ENCODE results near the gene TAF11L8.
"Not testable (repeated sequence)": the region's sequence is repeated elsewhere in the genome, so short reads cannot be mapped to it uniquely, and the experiment has no call there.

Gene TAF11L8

GRCh38 chr5:17590860-17591259 lies at the start of gene TAF11L8:
TAF11L8 (minus strand) TSS chr5:17590960.
- not testable (repeated sequence) for DNase-seq

GRCh38 chr5:17634160-17634559 lies 43.4 kb upstream of the TAF11L8 start, which contains the start of gene TAF11L14:
TAF11L14 (plus strand) TSS chr5:17634460.
- DNase-seq, result no peak

DNA sequence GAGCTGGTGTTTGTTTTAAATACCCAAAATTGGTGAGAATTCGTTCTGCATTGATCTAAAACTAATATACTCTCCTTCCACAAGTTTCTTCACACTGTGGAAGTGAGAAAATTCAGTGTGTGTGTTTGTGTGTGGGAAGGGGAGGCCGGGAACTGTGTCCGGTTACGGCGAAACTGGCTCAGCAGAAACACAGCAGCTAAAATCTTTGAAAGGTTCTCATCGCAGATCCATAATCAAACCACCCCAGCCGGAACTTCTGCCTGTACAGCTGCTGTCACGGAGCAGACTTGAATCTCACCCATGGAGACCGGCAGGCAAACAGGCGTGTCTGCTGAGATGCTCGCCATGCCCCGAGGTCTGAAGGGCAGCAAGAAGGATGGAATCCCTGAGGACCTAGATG lies 41.0 kb upstream of the TAF11L8 start, which contains the start of gene TAF11L13:
TAF11L13 (plus strand) TSS at position 301 of the 400 bp plus-strand sequence.
- DNase-seq, result not testable (repeated sequence)

DNA sequence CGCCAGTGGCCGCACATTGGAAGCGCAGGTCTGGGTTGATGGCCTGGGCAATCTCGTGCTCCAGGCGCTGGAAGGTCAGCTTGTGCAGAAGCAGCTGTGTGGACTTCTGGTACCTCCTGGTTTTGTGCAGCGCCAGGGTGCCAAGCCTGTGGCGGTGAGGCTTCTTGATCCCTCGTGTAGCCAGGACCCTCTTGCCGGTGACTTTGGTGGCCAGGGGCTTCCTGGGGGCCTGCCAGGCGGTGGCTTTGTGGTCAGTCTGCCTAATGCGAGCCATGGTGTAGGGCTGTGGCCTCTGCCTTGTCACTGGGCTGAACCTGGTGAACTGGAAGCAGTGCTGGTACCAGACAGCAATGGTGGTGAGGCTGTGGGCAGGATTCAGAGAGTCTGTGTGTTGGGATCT lies 34.9 kb upstream of the TAF11L8 start:
- DNase-seq, result no peak

DNA sequence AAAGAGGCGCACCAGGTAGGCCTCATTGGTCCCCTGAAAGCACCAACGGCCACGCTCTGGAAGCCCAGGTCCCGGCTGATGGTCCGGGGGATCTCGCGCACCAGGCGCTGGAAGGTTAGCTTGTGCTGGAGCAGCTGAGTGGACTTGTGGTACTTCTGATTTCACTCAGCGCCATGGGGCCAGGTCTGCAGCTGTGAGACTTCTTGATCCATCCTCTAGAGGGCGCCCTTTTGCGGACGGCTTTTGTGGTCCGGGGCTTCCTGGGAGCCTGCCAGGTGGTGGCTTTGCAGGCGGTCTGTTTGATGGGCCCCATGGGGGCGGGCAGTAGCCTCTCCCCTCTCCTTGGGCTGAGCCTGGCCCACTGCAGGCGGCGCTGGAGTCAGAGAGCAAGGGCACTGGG lies 29.9 kb upstream of the TAF11L8 start:
- DNase-seq, result no peak

DNA sequence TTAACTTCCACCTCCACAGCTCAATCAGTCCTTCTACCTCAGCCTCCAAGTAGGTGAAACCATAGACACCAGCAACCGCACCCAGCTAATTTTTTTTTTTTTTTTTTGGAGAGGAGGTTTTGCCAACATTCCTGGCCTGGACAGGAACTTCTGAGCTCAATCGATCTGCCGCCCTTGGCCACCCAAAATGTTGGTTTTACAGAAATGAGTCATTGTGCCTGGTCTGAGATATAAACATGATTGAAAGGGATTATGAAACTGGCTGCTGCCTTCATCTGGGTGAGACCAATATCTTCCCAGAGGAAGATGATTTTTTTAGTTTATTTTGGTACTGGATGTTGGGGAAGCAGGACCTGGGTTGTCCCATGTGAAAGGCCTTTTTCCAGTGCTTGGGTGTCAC lies 28.6 kb upstream of the TAF11L8 start:
- DNase-seq, result no peak

DNA sequence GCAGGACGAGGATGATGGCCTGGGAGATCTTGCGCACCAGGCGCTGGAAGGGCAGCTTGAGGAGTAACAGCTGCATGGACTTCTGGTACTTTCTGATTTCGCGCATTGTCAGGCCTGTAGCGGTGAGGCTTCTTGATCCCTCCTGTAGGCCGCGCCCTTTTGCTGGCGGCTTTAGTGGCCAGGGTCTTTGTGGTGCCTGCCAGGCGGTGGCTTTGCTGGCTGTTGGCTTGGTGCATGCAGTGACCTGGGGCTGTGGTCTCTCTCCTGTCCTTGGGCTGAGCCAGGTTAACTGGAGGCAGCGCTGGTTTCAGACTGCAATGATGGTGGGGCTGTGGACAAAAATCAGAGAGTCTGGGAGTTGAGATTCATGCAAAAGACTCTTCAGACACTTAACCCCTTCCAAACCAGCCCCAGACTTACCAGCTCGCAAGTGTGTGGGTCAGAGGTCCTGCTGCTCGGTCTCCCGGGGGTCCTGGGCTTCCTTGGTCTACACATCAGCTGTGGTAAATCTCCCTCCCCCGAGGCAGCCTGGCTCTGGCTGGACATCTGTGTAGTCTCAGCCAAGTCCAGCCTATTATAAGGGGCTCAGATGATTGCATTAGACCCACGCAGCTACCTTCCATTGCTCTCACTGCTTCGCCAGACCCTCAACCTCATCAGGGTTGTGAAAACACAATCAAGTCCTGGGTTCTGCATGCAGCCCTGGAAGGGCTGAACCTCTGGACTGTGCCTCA lies 24.3 kb upstream of the TAF11L8 start:
- no peak for DNase-seq

DNA sequence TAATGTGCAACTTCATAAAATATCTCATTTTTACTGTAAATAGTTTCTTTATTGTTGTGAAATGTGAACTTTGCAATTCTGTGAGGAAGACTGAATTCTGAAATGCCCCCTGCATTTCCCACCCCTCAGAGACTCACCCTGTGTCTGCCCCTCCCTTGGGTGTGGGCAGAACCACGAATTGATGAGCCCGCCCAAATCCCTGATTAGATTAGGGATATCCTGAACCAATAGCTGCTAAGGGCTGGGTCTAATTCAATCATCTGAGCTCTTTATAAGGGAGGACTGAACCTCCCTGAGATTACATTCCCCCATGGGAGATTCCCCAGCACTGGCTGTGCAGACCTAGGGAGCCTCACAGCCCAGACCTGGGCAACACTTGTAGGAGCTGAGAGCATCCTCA lies 19.3 kb upstream of the TAF11L8 start, which contains the start of gene TAF11L12:
TAF11L12 (plus strand) TSS at position 301 of the 400 bp plus-strand sequence.
- DNase-seq, result not testable (repeated sequence)

DNA sequence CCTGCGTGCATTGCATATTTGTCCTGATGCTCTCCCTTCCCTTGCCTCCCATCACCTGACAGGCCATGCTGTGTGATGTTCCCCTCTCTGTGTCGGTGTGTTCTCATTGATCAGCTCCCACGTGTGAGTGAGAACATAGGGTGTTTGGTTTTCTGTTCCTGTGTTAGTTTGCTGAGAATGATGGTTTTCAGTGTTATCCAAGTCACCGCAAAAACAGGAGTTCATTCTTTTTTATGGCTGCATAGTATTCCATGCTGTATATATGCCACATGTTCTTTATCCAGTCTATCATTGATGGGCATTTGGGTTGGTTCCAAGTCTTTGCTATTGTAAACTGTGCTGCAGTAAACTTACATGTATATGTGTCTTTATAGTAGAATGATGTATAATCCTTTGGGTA lies 16.7 kb upstream of the TAF11L8 start:
- DNase-seq, result not testable (repeated sequence)

GRCh38 chr5:17604951-17605350 lies 14.2 kb upstream of the TAF11L8 start:
- DNase-seq, result no peak

GRCh38 chr5:17603880-17604279 lies 13.1 kb upstream of the TAF11L8 start, which contains the start of gene TAF11L11:
TAF11L11 (plus strand) TSS chr5:17604183.
- DNase-seq, result not testable (repeated sequence)

DNA sequence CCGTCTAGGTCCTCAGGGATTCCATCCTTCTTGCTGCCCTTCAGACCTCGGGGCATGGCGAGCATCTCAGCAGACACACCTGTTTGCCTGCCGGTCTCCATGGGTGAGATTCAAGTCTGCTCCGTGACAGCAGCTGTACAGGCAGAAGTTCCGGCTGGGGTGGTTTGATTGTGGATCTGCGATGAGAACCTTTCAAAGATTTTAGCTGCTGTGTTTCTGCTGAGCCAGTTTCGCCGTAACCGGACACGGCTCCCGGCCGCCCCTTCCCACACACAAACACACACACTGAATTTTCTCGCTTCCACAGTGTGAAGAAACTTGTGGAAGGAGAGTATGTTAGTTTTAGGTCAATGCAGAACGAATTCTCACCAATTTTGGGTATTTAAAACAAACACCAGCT lies 7.0 kb upstream of the TAF11L8 start, which contains the start of gene TAF11L10:
TAF11L10 (minus strand) TSS at position 101 of the 400 bp plus-strand sequence.
- not testable (repeated sequence) for DNase-seq

DNA sequence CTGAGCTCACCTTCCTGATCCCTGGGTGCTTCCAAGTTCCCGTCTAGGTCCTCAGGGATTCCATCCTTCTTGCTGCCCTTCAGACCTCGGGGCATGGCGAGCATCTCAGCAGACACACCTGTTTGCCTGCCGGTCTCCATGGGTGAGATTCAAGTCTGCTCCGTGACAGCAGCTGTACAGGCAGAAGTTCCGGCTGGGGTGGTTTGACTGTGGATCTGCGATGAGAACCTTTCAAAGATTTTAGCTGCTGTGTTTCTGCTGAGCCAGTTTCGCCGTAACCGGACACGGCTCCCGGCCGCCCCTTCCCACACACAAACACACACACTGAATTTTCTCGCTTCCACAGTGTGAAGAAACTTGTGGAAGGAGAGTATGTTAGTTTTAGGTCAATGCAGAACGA lies 3.5 kb upstream of the TAF11L8 start, which contains the start of gene TAF11L9:
TAF11L9 (minus strand) TSS at position 140 of the 400 bp plus-strand sequence.
- not testable (repeated sequence) for DNase-seq

- DNase-seq, result not testable (repeated sequence)
Measured at GRCh38 chr5:17585658-17586057, 5.1 kb downstream of the TAF11L8 start, which contains the start of gene TAF11L7. TAF11L7 (minus strand) TSS chr5:17585758.
